Eye (tissue), 1 donor: ENCODE measurements around the gene AAK1.
"Not testable (repeated sequence)": the region's sequence is repeated elsewhere in the genome, so short reads cannot be mapped to it uniquely, and the experiment has no call there.

ENCODE experiments used
- DNase-seq: peaks from one replicate; pipeline ENCODE4 v3.0.0-alpha.2; 2015

The AAK1 gene

GRCh38 chr2:69623236-69623635, 20.3 kb downstream of the AAK1 start:
- no peak for DNase-seq

GRCh38 chr2:69622805-69623204, 20.7 kb downstream of the AAK1 start:
- not testable (repeated sequence) for DNase-seq

DNA sequence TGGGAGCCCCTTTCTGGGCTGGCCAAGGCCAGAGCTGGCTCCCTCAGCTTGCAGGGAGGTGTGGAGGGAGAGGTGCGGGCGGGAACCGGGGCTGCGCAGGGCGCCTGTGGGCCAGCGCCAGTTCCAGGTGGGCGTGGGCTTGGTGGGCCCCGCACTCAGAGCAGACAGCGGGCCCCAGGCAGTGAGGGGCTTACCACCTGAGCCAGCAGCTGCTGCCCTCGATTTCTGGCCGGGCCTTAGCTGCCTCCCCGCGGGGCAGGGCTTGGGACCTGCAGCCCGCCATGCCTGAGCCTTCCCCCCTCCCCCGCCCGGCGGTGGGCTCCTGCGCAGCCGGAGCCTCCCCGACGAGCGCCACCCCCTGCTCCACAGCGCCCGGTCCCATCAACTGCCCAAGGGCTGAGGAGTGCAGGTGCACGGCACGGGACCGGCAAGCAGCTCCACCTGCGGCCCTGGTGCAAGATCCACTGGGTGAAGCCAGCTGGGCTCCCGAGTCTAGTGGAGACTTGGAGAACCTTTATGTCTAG, 21.5 kb downstream of the AAK1 start:
- not testable (repeated sequence) for DNase-seq

- no peak for DNase-seq
Observed at GRCh38 chr2:69621440-69621839, 22.1 kb downstream of the AAK1 start.

GRCh38 chr2:69620870-69621269, 22.7 kb downstream of the AAK1 start:
- no peak for DNase-seq

DNA sequence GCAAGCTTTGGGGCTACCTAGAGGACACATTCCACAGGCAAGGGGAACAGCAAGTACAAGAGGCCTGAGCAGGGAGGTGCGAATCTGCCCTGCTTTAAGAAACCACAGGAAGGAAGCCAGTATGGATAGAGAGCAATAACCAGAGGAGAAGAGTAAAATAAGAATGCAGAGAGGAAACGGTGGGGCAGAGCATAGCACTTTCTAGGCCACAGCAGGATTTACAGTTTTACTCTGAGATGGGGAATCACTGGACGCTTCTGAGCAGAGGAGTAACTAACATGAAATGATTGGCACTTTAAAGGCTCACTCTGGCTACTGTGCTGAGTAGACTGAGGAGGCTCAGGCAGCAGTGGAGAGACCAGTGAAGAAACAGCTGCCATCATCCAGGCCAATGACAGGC, 23.8 kb downstream of the AAK1 start:
- DNase-seq: no peak

GRCh38 chr2:69618362-69618761, 25.2 kb downstream of the AAK1 start:
- no peak for DNase-seq

DNA sequence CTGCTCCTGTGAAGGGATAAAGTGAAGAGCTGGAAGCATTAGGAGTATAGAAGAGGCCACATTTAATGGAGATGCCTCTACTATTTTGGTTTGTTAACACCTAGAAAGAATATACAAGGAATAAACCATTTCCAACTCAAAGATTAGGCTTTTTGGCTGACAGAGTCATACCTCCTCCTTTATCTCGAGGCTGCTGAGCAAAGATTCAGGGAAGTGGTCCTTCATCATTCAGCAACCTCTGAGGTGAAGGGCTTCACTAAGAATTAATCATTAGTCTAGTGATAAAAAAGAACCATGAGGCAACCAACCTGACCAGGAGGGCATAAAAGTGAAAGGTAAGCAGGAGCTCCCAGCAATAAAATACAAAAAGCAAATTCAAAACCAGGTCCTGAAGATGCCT, 25.8 kb downstream of the AAK1 start:
- DNase-seq: no peak

DNA sequence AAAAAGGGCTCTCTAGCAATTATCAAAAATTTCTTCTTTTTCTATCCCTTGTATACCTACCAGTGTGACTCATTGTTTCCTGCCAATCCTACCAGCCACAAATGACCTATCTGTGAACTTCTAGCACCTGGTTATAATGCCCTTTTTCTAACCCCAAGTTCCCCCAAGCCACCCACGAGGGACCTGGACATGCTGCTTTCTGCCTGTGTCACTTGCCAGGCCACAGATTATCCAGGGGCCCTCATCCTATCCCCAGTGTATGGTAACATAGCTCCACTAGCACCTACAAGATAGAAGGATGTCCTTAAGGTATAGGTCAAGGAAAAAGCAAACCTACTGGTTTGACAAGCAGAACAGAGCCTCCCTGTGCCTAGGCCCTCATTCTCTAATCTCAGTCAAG, 26.8 kb downstream of the AAK1 start:
- DNase-seq: no peak

- no peak for DNase-seq
Observed at GRCh38 chr2:69615969-69616368, 27.6 kb downstream of the AAK1 start.

- no peak for DNase-seq
Observed at GRCh38 chr2:69615078-69615625, 28.4 kb downstream of the AAK1 start.

- no peak for DNase-seq
Observed at GRCh38 chr2:69612707-69613106, 30.8 kb downstream of the AAK1 start.

DNA sequence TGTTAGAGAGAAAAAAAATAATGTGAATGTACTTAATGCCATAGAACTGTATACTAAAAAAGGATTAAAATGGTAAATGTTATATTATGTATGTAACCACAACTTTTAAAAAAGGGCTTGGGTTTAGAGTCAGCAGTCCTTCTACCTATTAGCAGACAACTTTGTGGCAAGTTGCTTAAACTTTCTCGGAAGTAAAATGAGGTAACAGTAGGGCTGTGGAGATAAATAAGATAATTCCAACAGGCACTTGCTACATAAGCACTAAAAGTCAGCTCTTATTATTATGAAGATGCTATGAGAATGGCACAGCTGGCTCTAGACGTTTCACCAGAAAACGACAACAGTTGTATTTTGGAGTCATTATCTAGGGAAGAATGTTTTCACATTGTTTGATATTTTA, 31.3 kb downstream of the AAK1 start:
- DNase-seq: no peak

GRCh38 chr2:69608109-69608508, 35.4 kb downstream of the AAK1 start:
- no peak for DNase-seq

- not testable (repeated sequence) for DNase-seq
Observed at GRCh38 chr2:69606771-69607170, 36.8 kb downstream of the AAK1 start.

- DNase-seq: no peak
Observed at GRCh38 chr2:69605284-69605683, 38.3 kb downstream of the AAK1 start.

- DNase-seq: no peak
Observed at GRCh38 chr2:69604836-69605235, 38.7 kb downstream of the AAK1 start.

GRCh38 chr2:69604026-69604678, 39.4 kb downstream of the AAK1 start:
- DNase-seq: no peak

GRCh38 chr2:69603146-69603743, 40.3 kb downstream of the AAK1 start:
- DNase-seq: no peak

DNA sequence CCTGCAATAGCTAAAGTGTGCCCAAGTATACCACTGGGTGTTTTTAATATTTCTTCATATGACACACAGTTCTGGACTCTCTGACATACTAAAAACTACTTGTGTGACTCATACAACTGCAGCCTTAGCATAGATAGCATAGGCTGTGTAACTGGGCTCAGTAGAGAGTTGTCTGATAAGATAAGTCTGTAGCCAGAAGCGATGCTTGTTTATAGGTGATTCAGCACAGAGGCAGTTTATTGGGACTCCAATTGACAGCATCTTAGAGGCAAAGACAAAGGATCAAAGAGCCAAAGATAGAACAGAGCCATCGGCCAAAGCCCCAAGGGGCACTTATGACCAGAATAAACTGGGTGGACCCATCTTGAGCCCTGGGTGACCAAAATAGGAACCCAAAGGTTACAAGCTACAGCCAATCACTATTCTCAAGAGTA, 42.3 kb downstream of the AAK1 start:
- DNase-seq: no peak

- no peak for DNase-seq
Observed at GRCh38 chr2:69600425-69600824, 43.1 kb downstream of the AAK1 start.

- DNase-seq: no peak
Observed at GRCh38 chr2:69597843-69598610, 45.5 kb downstream of the AAK1 start.

DNA sequence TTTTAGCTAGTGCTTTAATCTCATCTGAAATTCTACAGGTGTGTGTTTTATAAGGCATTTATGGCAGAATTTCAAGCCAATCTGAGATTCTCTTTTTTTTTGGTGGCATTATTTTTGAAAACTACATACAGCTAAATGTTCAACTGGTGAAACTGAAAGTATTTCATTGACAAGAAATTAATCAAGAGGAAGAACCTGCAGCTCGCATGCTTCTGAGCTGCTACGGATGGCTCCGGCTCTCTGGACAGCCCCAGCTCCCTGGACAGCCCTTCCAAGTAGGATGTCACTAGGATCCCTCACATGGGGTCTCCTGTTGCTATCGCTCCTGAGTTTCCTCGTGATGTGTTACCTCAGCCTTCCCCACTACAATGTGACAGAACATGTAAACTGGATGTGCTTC, 46.4 kb downstream of the AAK1 start:
- DNase-seq: no peak

DNA sequence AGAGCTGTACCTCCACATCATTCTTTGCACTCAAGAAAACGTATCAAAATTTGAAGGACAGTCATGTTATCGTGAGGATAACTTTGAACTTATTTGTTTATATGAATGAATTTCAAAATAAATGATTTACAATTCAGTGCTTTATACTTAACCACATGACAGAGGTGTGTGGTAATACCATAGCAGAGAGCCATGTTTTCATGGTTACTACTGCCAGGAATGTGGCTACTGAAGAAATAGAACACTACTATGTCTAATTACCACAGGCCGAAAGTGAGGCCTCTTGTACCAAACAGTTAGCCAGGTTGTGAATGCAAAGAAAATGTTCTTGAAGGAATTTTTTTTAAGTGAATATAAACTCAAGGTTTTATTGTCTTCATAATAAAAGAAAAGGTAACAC, 49.2 kb downstream of the AAK1 start:
- DNase-seq: no peak
